IPS DF 6.9 (cell line): ENCODE measurements around the gene RAB3GAP1.
"Not testable (repeated sequence)": the region's sequence is repeated elsewhere in the genome, so short reads cannot be mapped to it uniquely, and the experiment has no call there.

Source experiments
- DNase-seq: peaks from one replicate; pipeline ENCODE4 v3.0.0-alpha.2; 2013; ENCODE audit warnings: low read depth, low spot score
- H3K27ac ChIP-seq: one replicate; pipeline ENCODE4 v1.5.1; 2013; ENCODE audit warnings: low read length, control low read depth
- H3K27me3 ChIP-seq: 2 replicates; pipeline ENCODE4 v1.6.1; 2013; ENCODE audit warnings: mild to moderate bottlenecking, low read length; ENCODE audit not compliant: control insufficient read depth, insufficient read depth
- H3K36me3 ChIP-seq: 2 replicates; pipeline ENCODE4 v1.6.1; 2013; ENCODE audit warnings: low read length; ENCODE audit not compliant: control insufficient read depth, insufficient read depth
- H3K4me1 ChIP-seq: 2 replicates; pipeline ENCODE4 v1.6.1; 2013; ENCODE audit warnings: low read length; ENCODE audit not compliant: control insufficient read depth, insufficient read depth
- H3K4me3 ChIP-seq: 2 replicates; pipeline ENCODE4 v1.5.1; 2013; ENCODE audit warnings: mild to moderate bottlenecking, low read length
- H3K9me3 ChIP-seq: 2 replicates; pipeline ENCODE4 v1.6.1; 2013; ENCODE audit warnings: low read length, inconsistent platforms; ENCODE audit not compliant: control insufficient read depth, insufficient read depth
- WGBS: extraction: QIAGEN DNeasy Blood & Tissue Kit; methylation state at CpG from one replicate; pipeline ENCODE4 v1.1.7; 2013; ENCODE audit warnings: mixed read lengths, missing lambda C conversion rate; ENCODE audit not compliant: insufficient read length, insufficient coverage; 5-methylcytosine and 5-hydroxymethylcytosine counted together

Gene RAB3GAP1

GRCh38 chr2:135023886-135024485, 28.1 kb upstream of the RAB3GAP1 start:
- no peaks in the 10 kb centered on the region for H3K27me3 ChIP-seq
- no peaks in the 10 kb centered on the region for H3K9me3 ChIP-seq

GRCh38 chr2:135029481-135030134, 22.5 kb upstream of the RAB3GAP1 start:
- no peak for DNase-seq
- no peaks in the 10 kb centered on the region for H3K27me3 ChIP-seq
- no peaks in the 10 kb centered on the region for H3K36me3 ChIP-seq
- no peaks in the 10 kb centered on the region for H3K9me3 ChIP-seq
- no peak overlapping the region for H3K4me3 ChIP-seq
- no peaks in the 10 kb centered on the region for H3K4me1 ChIP-seq
- no peak overlapping the region for H3K27ac ChIP-seq
- no CpG with 5 or more reads among the region's 2 CpGs for WGBS

More at GRCh38 chr2:135023886-135024485, 28.1 kb upstream of the RAB3GAP1 start:
- no CpG with 5 or more reads among the region's 5 CpGs for WGBS
- no peaks in the 10 kb centered on the region for H3K4me1 ChIP-seq
- DNase-seq = no peak
- no peak overlapping the region for H3K27ac ChIP-seq
- no peak overlapping the region for H3K4me3 ChIP-seq
- H3K36me3 ChIP-seq = no peaks in the 10 kb centered on the region

- no peaks in the 10 kb centered on the region for H3K36me3 ChIP-seq
- H3K27ac ChIP-seq = no peak overlapping the region
- WGBS = no CpG with 5 or more reads among the region's 1 CpG
- no peaks in the 10 kb centered on the region for H3K4me1 ChIP-seq
- no peaks in the 10 kb centered on the region for H3K27me3 ChIP-seq
- no peak overlapping the region for H3K4me3 ChIP-seq
- no peak for DNase-seq
- H3K9me3 ChIP-seq = no peaks in the 10 kb centered on the region
Measured at GRCh38 chr2:135030826-135031225, 21.3 kb upstream of the RAB3GAP1 start.

GRCh38 chr2:135033216-135033615, 18.9 kb upstream of the RAB3GAP1 start:
- H3K27me3 ChIP-seq, H3K27ac ChIP-seq, DNase-seq, H3K4me1 ChIP-seq, H3K9me3 ChIP-seq, H3K36me3 ChIP-seq, H3K4me3 ChIP-seq: not testable (repeated sequence)
- WGBS = no CpG with 5 or more reads among the region's 33 CpGs

DNA sequence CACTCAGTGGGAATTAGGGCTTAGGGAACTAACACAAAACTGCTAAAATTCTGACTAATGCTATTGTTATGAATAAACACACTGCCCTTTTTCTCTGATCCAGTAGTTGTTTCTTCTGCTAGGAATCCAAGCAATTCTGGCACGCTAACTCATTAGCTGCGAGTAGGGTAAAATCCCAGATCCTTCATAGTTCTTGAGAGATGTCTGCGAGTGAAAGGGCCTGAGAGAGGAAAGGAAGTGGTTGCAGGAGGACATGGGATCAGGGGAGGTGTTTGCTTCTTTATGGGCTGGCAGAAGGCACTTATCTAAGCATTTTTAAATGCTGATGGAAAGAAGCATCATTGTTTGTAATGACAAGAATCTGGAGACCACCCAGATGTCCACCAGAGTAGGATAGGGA, 14.3 kb upstream of the RAB3GAP1 start:
- H3K36me3 ChIP-seq = no peaks in the 10 kb centered on the region
- H3K4me3 ChIP-seq = no peak overlapping the region
- H3K27me3 ChIP-seq = no peaks in the 10 kb centered on the region
- DNase-seq = no peak
- WGBS = no CpG with 5 or more reads among the region's 3 CpGs
- H3K27ac ChIP-seq = no peak overlapping the region
- H3K4me1 ChIP-seq = no peaks in the 10 kb centered on the region
- no peaks in the 10 kb centered on the region for H3K9me3 ChIP-seq

DNA sequence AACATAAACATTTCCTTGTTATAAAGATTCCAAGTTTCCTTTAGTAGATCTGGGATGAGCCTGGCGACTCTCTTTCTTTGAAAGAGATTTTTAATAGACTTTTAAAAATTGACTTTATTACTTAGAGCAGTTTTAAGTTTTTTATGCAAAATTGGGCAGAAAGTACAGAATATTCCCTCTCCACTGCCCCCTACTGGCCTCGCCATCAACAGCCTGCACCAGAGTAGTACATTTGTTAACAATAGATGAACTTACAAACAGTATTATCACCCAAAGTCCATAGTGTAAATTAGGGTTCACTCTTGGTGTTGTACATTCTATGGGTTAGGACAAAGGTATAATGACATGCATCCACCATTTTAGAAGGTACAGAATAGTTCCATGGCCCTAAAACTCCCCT, 8.7 kb upstream of the RAB3GAP1 start:
- no peak overlapping the region for H3K4me3 ChIP-seq
- no peak for DNase-seq
- H3K27me3 ChIP-seq = no peaks in the 10 kb centered on the region
- H3K36me3 ChIP-seq = no peaks in the 10 kb centered on the region
- no peaks in the 10 kb centered on the region for H3K9me3 ChIP-seq
- no peak overlapping the region for H3K27ac ChIP-seq
- WGBS = no CpG with 5 or more reads among the region's 2 CpGs
- no peaks in the 10 kb centered on the region for H3K4me1 ChIP-seq

- H3K27me3 ChIP-seq = no peaks in the 10 kb centered on the region
- no peak within 1 kb of the TSS for H3K27ac ChIP-seq
- H3K4me1 ChIP-seq = no peaks in the 10 kb centered on the region
- H3K9me3 ChIP-seq = no peaks in the 10 kb centered on the region
- no peaks in the 10 kb centered on the region for H3K36me3 ChIP-seq
- H3K4me3 ChIP-seq = no peak within 1 kb of the TSS
- DNase-seq = no peak
Measured at GRCh38 chr2:135047300-135047699, 4.8 kb upstream of the RAB3GAP1 start, which contains the start of gene MAP3K19. Gene MAP3K19, minus strand, starts transcription at chr2:135047447. Its CDS starts 22,800 bp downstream, at chr2:135024647.

- H3K27me3 ChIP-seq = no peaks in the 10 kb centered on the region
- no CpG with 5 or more reads among the region's 6 CpGs for WGBS
- no peaks in the 10 kb centered on the region for H3K36me3 ChIP-seq
- H3K9me3 ChIP-seq = no peaks in the 10 kb centered on the region
- H3K4me1 ChIP-seq = no peaks in the 10 kb centered on the region
- DNase-seq = no peak
- no peak overlapping the region for H3K27ac ChIP-seq
- H3K4me3 ChIP-seq = no peak overlapping the region
Measured at GRCh38 chr2:135048122-135048521, 4.0 kb upstream of the RAB3GAP1 start.

GRCh38 chr2:135050132-135050531, 2.0 kb upstream of the RAB3GAP1 start:
- no peaks in the 10 kb centered on the region for H3K9me3 ChIP-seq
- no peaks in the 10 kb centered on the region for H3K27me3 ChIP-seq
- no peaks in the 10 kb centered on the region for H3K4me1 ChIP-seq
- H3K27ac ChIP-seq = no peak overlapping the region
- no CpG with 5 or more reads among the region's 3 CpGs for WGBS
- no peak for DNase-seq
- H3K4me3 ChIP-seq = no peak overlapping the region
- H3K36me3 ChIP-seq = no peaks in the 10 kb centered on the region

DNA sequence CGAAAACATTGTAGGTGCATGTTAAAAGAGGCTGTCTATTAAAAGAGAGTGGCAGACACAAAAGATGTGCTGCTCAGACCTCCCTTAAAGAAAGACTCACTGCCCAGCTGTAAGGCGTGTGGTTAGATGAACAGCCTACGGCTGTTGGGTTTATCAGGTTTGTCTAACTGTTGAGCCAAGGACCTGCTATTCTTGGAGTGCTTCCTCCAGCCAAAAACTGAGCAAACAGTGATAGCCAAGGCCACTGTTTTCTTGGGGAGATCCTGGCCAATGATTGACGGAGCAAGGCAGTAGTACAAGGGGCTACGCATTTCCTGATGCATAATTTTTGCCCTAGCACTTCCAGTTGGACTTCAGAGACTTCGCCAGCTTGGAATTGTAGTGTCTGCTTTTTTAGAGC, 1.4 kb upstream of the RAB3GAP1 start:
- Histone ChIP-seq H3K9me3 (no peaks in the 10 kb centered on the region), H3K4me3 (no peak overlapping the region), H3K27me3 (no peaks in the 10 kb centered on the region), H3K36me3 (no peaks in the 10 kb centered on the region), H3K4me1 (no peaks in the 10 kb centered on the region), H3K27ac (no peak overlapping the region)
- no CpG with 5 or more reads among the region's 6 CpGs for WGBS
- no peak for DNase-seq

- Histone ChIP-seq H3K4me3 (peak overlapping the region; percentile 99; the same call in 1 of the 2 replicates), H3K27me3 (no peaks in the 10 kb centered on the region), H3K9me3 (no peaks in the 10 kb centered on the region), H3K36me3 (no peaks in the 10 kb centered on the region), H3K27ac (no peak overlapping the region), H3K4me1 (no peaks in the 10 kb centered on the region)
- no CpG with 5 or more reads among the region's 15 CpGs for WGBS
- no peak for DNase-seq
Measured at GRCh38 chr2:135052997-135053474, 944 bp downstream of the RAB3GAP1 start.
